Endothelial cell of umbilical vein (primary cell): ENCODE results near the gene SPACA4. TPM values are rescaled to one million over a fixed set of nuclear protein-coding genes. Genes with fewer than 3 reads are reported as not detected.

Experiments
- BruUV-seq: library from RNA; stranded (reverse); fragments of 400-500 nt; replicated peaks from 2 replicates; lab custom pipeline; 2021; lab: Mats Ljungman, UMichigan
- CTCF ChIA-PET: fragments of 300-600, 350-600 bp; sonication (Branson Sonifier 250); formaldehyde crosslinking; loops from one replicate; lab custom pipeline; 2021; ENCODE audit warnings: antibody characterized with exemption, inconsistent platforms; lab: Charles Lee
- POLR2A ChIA-PET: fragments of 300-600, 350-600 bp; sonication (Branson Sonifier 250); formaldehyde crosslinking; loops from one replicate; lab custom pipeline; 2021; ENCODE audit warnings: antibody characterized with exemption, inconsistent platforms; lab: Charles Lee
- DNase-seq: peaks from one replicate; pipeline ENCODE4 v3.0.0-alpha.2; 2011; ENCODE audit warnings: low read depth, low spot score
- FAIRE-seq: peaks from 2 replicates; lab custom pipeline; 2011; peaks lifted over from hg19 to GRCh38; lab: Jason Lieb, UNC
- H2AFZ ChIP-seq: 2 replicates; pipeline ENCODE4 v1.6.0; 2012; ENCODE audit warnings: low read depth, low read length, control low read depth, inconsistent platforms
- H3K27ac ChIP-seq: 2 replicates; pipeline ENCODE4 v1.5.1; 2011; ENCODE audit warnings: low read depth, mild to moderate bottlenecking, control low read depth, low read length, moderate library complexity; ENCODE audit not compliant: insufficient read depth
- H3K27me3 ChIP-seq, 2 experiments: 2 replicates each; pipeline versions ENCODE4 v1.6.0 to v1.6.1; 2011; ENCODE audit warnings: low read length in 2 of 2, mixed read lengths in 1 of 2; ENCODE audit not compliant: control insufficient read depth in 2 of 2, insufficient read depth in 2 of 2
- H3K36me3 ChIP-seq, 2 experiments: 2 replicates in 1 of 2; 3 replicates in 1 of 2; pipeline ENCODE4 v1.5.1; 2011; ENCODE audit warnings: low read length in 2 of 2, mild to moderate bottlenecking in 1 of 2, moderate library complexity in 1 of 2; ENCODE audit not compliant: control insufficient read depth in 2 of 2, insufficient read depth in 2 of 2; ENCODE audit errors: extremely low read depth in 1 of 2
- H3K4me1 ChIP-seq: 3 replicates; pipeline ENCODE4 v1.5.1; 2011; ENCODE audit warnings: mild to moderate bottlenecking, low read length; ENCODE audit not compliant: control insufficient read depth, insufficient read depth; ENCODE audit errors: extremely low read depth
- H3K4me2 ChIP-seq: 2 replicates; pipeline ENCODE4 v1.6.1; 2011; ENCODE audit warnings: low read length, control low read depth, mixed read lengths; ENCODE audit not compliant: insufficient read depth
- H3K4me3 ChIP-seq, 3 experiments: fragments of 200-600 bp in 1 of 3; sonication (generic), shearing (Covaris generic) in 1 of 3; replicated peaks in 1 of 3; 2 replicates each; pipeline ENCODE4 v1.5.1; 2011 to 2016; ENCODE audit warnings: control low read depth in 3 of 3, low read length in 3 of 3, mild to moderate bottlenecking in 2 of 3, inconsistent platforms in 1 of 3, low read depth in 1 of 3, moderate library complexity in 1 of 3; ENCODE audit not compliant: insufficient read depth in 1 of 3
- H3K79me2 ChIP-seq: 2 replicates; pipeline ENCODE4 v1.6.0; 2012; ENCODE audit warnings: low read length, inconsistent platforms; ENCODE audit not compliant: control insufficient read depth, insufficient read depth
- H3K9ac ChIP-seq: replicated peaks from 2 replicates; pipeline ENCODE3; 2011; ENCODE audit warnings: low read length, control low read depth; ENCODE audit not compliant: insufficient read depth; ENCODE audit errors: extremely low read depth
- H3K9me1 ChIP-seq: replicated peaks from 3 replicates; pipeline ENCODE4 v1.6.0; 2011; ENCODE audit warnings: mild to moderate bottlenecking, low read length; ENCODE audit not compliant: control insufficient read depth, insufficient read depth; ENCODE audit errors: extremely low read depth
- H3K9me3 ChIP-seq: replicated peaks from 2 replicates; pipeline ENCODE4 v1.5.1; 2012; ENCODE audit warnings: low read length, inconsistent platforms; ENCODE audit not compliant: control insufficient read depth, insufficient read depth
- H4K20me1 ChIP-seq: replicated peaks from 2 replicates; pipeline ENCODE3; 2011; ENCODE audit warnings: mild to moderate bottlenecking, low read length; ENCODE audit not compliant: control insufficient read depth, insufficient read depth; ENCODE audit errors: extremely low read depth
- EZH2 ChIP-seq: IDR thresholded peaks from 2 replicates; pipeline ENCODE4 v1.6.1; 2012; ENCODE audit warnings: borderline replicate concordance, low read depth, mild to moderate bottlenecking, moderate library complexity, low read length, inconsistent platforms; ENCODE audit not compliant: severe bottlenecking
- FOS ChIP-seq: IDR thresholded peaks from 2 replicates; pipeline ENCODE4 v1.6.1; 2011; ENCODE audit warnings: mild to moderate bottlenecking, low read length, moderate library complexity, borderline replicate concordance; ENCODE audit not compliant: insufficient read depth
- GATA2 ChIP-seq: IDR thresholded peaks from 2 replicates; pipeline ENCODE4 v1.7.0; 2011; ENCODE audit warnings: low read depth, mild to moderate bottlenecking, moderate library complexity, mixed read lengths, low read length; ENCODE audit not compliant: insufficient read length, insufficient read depth
- JUN ChIP-seq: IDR thresholded peaks from 2 replicates; pipeline ENCODE4 v1.6.1; 2011; ENCODE audit warnings: borderline replicate concordance, low read depth; ENCODE audit not compliant: insufficient read length, insufficient read depth
- MAX ChIP-seq: IDR thresholded peaks from 2 replicates; pipeline ENCODE4 v1.6.1; 2011; ENCODE audit not compliant: insufficient read depth, insufficient read length
- MYC ChIP-seq: IDR thresholded peaks from one replicate; pipeline ENCODE4 v1.6.1; 2011; ENCODE audit warnings: mild to moderate bottlenecking, low read depth, low read length
- POLR2A ChIP-seq: IDR thresholded peaks from 2 replicates; pipeline ENCODE4 v1.6.1; 2012; ENCODE audit warnings: low read depth, mild to moderate bottlenecking, control low read depth, low read length
- POLR2AphosphoS5 ChIP-seq: IDR thresholded peaks from 2 replicates; pipeline ENCODE4 v1.6.1; 2012; ENCODE audit warnings: low read depth, mild to moderate bottlenecking, control low read depth, low read length, moderate library complexity; ENCODE audit not compliant: insufficient read depth
- dilution Hi-C: fragments of 300-500 bp; cut with MboI; formaldehyde crosslinking; loops from one replicate; pipeline ENCODE4 v1.15.0; 2019; ENCODE audit warnings: low sequenced_read_pairs; ENCODE audit not compliant: extremely low pct_ligation_motif_present
- intact Hi-C: fragments of 100-400 bp; cut with micrococcal nuclease; formaldehyde crosslinking; loops from one replicate; pipeline ENCODE4 v1.10.0; 2022
- polyA plus RNA-seq, 4 experiments: library from polyadenylated mRNA; depleted of rRNA in 3 of 4; stranded (reverse) in 3 of 4; unstranded in 1 of 4; fragments of >200 nt; gene quantifications; 2 replicates each; pipeline versions ENCODE4 v1.2.1 to v1.2.3, GENCODE V29; 2011 to 2012; ENCODE audit warnings: missing spikeins in 1 of 4
- total RNA-seq: library from RNA; stranded (reverse); gene quantifications from 2 replicates; pipeline ENCODE4 v1.2.3, GENCODE V29; 2021
- TF ChIP-seq, protein P1 (sequence below), 2 donors: IDR thresholded peaks; 1 replicate in 1 of 2; 2 replicates in 1 of 2; pipeline ENCODE4 v1.5.1; 2011; ENCODE audit warnings: low read length in 2 of 2, mild to moderate bottlenecking in 2 of 2, moderate library complexity in 2 of 2, control low read depth in 1 of 2, inconsistent platforms in 1 of 2, low read depth in 1 of 2; ENCODE audit not compliant: insufficient read depth in 1 of 2; ENCODE audit errors: extremely low read depth in 1 of 2

Gene SPACA4
- total and polyA plus RNA-seq, 2 donors (not counting 3 experiments of a cell fraction or from before 2014, with no cell fraction given) = not detected

DNA sequence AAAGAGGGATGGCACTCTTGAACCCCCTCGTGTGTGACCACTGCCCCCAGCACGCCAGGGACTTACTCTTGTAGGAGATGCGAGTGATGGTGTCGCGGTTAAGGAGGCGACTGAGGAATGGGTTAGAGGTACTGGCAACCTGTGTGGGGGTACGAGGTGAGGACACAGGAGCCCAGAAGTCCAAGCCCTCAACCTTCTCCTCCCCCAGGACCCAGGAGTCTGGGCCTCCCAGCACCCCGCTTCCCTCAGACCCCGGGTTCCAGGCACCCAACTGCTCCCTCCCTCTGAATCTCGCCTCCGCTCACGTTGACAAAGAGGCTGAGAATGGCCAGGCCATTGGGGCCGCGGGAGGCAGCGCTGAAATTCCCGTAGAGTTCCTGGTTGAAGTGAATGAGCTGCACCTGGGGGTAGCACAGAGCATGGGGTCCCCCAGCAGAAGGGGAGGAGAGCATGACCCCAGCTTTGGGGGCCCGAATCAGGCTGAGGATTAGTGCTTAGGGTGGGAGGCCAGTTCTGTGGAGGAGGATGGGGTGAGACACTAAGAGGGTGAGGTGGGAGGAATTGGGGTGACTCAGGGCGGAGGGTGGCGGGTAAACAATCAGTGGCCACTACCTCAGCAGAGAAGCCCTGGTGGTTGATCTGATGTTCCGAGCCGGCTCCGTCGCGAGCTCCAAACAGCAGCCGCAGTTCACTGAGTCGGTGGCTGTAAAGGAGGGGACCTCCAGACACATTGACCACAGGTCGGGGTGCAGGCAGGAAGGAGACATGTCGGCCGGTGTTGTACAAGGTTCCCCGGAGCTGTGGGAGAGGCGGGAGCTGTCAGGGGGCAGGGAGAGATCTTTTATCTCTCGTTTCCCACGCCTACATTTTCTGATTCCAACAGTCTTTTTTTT is 33.2 kb downstream of the SPACA4 start:
- Histone ChIP-seq H3K4me1 (peaks cover 19% of the 10 kb centered on the region), H3K36me3 (no peaks in the 10 kb centered on the region), H3K27ac (no peak overlapping the region), H3K4me3 (no peak overlapping the region), H4K20me1 (no peaks in the 10 kb centered on the region), H3K79me2 (no peaks in the 10 kb centered on the region), H3K9me3 (no peaks in the 10 kb centered on the region), H3K9me1 (no peaks in the 10 kb centered on the region), H2AFZ (no peak overlapping the region), H3K9ac (no peak overlapping the region), H3K4me2 (no peak overlapping the region), H3K27me3 (peaks cover 5 to 13% of the 10 kb centered on the region in 2 experiments)
- DNase-seq (no peak), FAIRE-seq (no peak)
- no TSS peak for BruUV-seq
- ChIA-PET POLR2A (no interaction called here), CTCF (no interaction called here)
- intact Hi-C loops (loop anchor here (5.0 to 10.0 kb wide), 2 partner anchors 333 to 355 kb away; partner anchors contain the start of genes GYS1 and RUVBL2), dilution Hi-C loops (no loop called here)
- TF ChIP-seq GATA2 (no peak), EZH2 (no peak), FOS (no peak), MYC (no peak), MAX (no peak), POLR2AphosphoS5 (no peak), POLR2A (no peak), JUN (no peak)
- TF ChIP-seq, protein P1, sequence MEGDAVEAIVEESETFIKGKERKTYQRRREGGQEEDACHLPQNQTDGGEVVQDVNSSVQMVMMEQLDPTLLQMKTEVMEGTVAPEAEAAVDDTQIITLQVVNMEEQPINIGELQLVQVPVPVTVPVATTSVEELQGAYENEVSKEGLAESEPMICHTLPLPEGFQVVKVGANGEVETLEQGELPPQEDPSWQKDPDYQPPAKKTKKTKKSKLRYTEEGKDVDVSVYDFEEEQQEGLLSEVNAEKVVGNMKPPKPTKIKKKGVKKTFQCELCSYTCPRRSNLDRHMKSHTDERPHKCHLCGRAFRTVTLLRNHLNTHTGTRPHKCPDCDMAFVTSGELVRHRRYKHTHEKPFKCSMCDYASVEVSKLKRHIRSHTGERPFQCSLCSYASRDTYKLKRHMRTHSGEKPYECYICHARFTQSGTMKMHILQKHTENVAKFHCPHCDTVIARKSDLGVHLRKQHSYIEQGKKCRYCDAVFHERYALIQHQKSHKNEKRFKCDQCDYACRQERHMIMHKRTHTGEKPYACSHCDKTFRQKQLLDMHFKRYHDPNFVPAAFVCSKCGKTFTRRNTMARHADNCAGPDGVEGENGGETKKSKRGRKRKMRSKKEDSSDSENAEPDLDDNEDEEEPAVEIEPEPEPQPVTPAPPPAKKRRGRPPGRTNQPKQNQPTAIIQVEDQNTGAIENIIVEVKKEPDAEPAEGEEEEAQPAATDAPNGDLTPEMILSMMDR (IDR thresholded peaks at IDR 0.05; ENCODE audit: extremely low read depth in 1 of 2, insufficient read depth in 1 of 2, low read depth in 1 of 2, low read length in 2 of 2) = no peak
